Fibroblast of mammary gland (primary cell): ENCODE measurements around the gene SLC7A1.

Experiments used
- DNase-seq: peaks from one replicate; pipeline ENCODE4 v3.0.0-alpha.2; 2010; ENCODE audit warnings: low read depth
- H3K4me3 ChIP-seq: 2 replicates; pipeline ENCODE4 v1.5.1; 2011; ENCODE audit warnings: low read depth, mild to moderate bottlenecking, low read length, moderate library complexity; ENCODE audit not compliant: control insufficient read depth
- TF ChIP-seq, protein P1 (sequence below): conservative IDR thresholded peaks from 2 replicates; pipeline ENCODE4 v1.5.1; 2011; ENCODE audit warnings: low read depth, low read length, inconsistent platforms; ENCODE audit not compliant: control insufficient read depth, insufficient read depth

SLC7A1 gene

DNA sequence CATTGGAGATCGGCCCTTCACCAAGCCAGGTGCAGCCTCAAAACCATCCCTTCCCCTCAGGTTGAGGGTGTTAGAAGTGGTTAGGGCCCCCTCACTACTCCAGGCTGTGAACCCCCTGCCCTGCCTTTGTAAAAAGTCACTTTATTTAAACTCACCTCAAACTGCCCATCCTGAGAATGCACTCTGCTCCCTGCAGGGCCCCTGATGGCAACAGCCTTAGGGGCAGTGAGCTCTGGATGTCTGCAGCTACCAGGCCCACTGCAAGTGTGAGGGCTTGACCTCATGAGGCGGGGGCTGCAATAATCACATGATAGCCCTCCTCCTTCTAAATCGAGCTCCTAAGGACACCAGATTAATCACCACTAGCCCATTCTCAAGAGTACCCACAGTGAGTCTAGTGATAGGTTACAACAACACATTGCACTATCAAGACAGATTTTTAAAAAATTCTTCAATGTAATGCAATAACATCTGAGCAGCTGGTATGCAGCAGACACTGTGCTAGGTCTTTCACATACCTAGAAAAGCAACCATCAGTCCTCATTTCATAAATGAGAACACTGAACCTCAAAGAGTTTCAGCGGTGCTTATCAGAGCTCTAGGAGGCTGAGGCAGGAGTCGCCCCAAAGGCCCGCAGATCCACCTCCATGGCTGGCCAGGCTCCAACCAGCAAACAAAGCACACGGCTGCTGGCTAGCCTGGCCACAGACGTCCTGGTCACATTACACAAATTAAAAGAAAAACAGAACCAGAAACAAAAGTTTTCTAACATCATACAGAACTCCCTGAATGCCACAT, 26.0 kb downstream of the SLC7A1 start:
- H3K4me3 ChIP-seq: no peak overlapping the region
- DNase-seq: no peak
- TF ChIP-seq, protein P1, sequence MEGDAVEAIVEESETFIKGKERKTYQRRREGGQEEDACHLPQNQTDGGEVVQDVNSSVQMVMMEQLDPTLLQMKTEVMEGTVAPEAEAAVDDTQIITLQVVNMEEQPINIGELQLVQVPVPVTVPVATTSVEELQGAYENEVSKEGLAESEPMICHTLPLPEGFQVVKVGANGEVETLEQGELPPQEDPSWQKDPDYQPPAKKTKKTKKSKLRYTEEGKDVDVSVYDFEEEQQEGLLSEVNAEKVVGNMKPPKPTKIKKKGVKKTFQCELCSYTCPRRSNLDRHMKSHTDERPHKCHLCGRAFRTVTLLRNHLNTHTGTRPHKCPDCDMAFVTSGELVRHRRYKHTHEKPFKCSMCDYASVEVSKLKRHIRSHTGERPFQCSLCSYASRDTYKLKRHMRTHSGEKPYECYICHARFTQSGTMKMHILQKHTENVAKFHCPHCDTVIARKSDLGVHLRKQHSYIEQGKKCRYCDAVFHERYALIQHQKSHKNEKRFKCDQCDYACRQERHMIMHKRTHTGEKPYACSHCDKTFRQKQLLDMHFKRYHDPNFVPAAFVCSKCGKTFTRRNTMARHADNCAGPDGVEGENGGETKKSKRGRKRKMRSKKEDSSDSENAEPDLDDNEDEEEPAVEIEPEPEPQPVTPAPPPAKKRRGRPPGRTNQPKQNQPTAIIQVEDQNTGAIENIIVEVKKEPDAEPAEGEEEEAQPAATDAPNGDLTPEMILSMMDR: no peak

DNA sequence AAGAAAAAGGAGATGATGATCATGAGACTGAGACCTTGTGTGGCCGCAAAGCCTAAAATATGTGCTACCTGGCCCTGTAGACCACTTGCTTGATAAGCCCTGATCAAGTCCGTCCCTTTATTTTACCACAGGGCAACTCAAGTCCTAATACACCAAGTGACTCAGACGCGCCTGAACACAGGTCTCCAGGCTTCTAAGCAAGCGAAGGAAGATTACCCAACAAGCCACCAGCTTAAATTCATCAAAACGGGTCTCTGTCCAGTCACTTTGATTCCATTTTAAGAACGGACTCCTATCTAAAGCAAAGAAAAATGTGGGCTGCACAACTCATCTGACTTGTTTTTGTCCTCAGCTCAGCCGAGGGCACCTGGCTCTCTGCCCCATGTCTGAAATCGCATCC, 26.8 kb downstream of the SLC7A1 start:
- DNase-seq: no peak
- no peak overlapping the region for H3K4me3 ChIP-seq
- TF ChIP-seq, protein P1: no peak

DNA sequence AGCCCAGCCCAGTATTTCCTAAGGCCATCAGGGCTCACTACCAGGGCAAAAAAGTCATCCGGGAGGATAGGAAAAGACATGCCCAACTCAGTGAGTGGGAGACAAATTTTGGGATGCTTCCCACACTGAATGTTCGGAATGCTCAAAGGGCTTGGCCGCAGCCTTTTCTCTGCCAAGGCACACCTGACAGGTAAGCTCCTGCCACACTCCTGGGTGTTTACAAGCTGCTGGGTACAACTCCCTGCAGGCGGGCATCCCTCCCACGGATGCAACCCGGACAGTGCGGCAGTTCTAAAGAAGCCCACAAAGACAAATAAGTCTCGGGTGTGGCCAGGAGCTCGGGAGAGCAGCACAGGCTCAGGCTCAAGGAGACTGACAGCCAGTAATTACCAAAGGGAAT, 28.1 kb downstream of the SLC7A1 start:
- TF ChIP-seq, protein P1: no peak
- no peak for DNase-seq
- H3K4me3 ChIP-seq: no peak overlapping the region

DNA sequence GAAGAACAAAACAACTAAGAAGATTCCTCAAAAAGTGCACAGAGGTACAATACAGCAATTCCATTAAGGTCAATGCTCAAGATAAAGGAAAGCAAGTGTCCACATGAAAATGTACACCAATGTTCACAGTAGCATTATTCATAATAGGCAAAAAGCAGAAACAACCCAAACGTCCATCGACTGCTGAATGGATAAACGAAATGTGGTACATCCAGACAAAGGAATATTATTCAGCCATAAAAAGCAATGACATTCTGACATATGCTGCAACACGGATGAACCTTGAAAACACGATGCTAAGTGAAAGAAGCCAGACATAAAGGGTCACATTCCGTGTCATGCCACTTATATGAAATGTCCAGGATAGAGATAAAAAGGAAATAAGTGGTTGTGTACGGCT, 29.3 kb downstream of the SLC7A1 start:
- TF ChIP-seq, protein P1: no peak
- DNase-seq: no peak
- H3K4me3 ChIP-seq: no peak overlapping the region

DNA sequence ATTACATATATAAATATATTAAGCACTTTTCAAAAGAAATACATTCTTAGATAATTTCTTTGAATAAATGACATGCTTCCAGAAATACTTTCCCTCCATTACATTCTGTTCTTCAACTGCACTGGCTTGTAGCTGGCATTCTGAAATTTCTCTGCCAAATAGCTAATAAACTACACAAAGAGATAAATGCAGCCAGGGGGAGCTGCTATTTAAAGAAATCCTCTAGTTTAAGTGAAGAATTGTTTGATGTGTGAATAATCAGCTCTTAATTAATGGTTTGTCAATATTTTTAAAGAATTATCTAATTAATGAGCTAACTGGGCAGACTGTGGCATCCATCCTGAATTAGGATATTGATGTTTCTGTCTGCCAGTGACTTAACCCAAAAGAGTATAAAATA, 30.7 kb downstream of the SLC7A1 start:
- no peak for DNase-seq
- TF ChIP-seq, protein P1: peak; percentile 19
- H3K4me3 ChIP-seq: no peak overlapping the region

DNA sequence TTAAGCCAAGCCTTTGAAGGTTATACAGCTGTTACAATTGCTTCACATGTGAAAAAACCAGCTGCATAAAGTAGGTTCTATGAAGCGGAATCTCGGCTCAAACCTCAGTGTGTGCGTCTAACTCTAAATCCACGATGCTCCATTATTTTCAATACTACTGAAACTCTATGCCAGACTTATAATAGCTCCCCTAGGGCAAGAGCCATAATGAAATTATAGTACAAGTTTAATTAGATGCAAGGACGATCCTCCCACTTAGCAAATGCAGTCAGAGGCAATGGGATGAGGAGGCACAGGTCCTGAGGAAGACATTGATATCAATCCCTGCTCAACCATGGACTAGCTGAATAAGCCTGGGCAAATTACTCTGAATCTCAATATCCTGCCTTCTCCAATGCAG, 31.1 kb downstream of the SLC7A1 start:
- H3K4me3 ChIP-seq: no peak overlapping the region
- no peak for DNase-seq
- TF ChIP-seq, protein P1: no peak
